VCaP (cell line): ENCODE data around the gene RPTOR.

Experiments
- H3K27ac ChIP-seq: fragments of 450-650 bp; 2 replicates; pipeline ENCODE4 v1.5.1; 2017
- CTCF ChIP-seq: fragments of 450-650 bp; conservative IDR thresholded peaks from 2 replicates; pipeline ENCODE4 v1.5.1; 2017; ENCODE audit warnings: mild to moderate bottlenecking, moderate library complexity

The RPTOR gene

GRCh38 chr17:80899402-80900268 lies 355.0 kb downstream of the RPTOR start:
- H3K27ac ChIP-seq, result no peak overlapping the region
- TF ChIP-seq CTCF, result peak; percentile 86

GRCh38 chr17:80901319-80901718 lies 356.7 kb downstream of the RPTOR start:
- TF ChIP-seq CTCF, result no peak
- no peak overlapping the region for H3K27ac ChIP-seq

DNA sequence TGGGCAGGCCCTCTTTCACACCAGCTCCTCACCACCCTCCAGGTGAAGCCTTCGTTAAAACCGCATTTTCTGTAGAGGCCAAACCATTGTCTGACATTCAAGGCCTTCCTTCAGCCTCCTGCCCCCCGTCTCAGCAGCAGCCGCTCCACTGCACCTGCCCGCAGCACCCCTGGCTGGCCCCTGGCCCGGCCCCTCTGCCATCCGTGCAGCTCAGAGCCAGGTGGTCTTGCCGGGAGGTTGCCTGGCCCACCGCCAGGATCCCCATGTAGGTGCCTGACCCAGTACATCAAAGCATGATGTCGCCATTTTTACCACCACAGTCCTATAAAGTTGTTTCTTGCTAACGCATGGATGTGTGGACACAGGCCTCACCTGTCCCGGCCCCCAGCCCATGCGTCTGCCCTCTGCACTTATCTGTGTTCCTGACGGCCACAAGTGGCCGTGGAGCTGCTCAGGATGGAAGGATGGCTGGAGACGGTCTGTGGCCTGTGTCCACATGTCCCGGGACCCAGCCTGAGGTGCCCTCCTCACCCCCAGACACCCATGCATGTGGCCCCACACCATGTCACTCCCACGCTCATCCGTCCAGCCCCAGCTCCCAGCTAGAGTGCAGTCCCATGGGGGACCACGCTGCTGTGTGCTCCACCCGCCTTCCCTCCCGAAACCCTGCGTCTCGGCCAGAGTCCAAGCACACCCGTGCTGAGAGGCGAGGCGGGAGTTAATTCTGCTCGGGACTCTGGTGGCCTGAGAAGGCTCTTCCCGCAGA lies 357.7 kb downstream of the RPTOR start:
- no peak for TF ChIP-seq CTCF
- H3K27ac ChIP-seq, result no peak overlapping the region

DNA sequence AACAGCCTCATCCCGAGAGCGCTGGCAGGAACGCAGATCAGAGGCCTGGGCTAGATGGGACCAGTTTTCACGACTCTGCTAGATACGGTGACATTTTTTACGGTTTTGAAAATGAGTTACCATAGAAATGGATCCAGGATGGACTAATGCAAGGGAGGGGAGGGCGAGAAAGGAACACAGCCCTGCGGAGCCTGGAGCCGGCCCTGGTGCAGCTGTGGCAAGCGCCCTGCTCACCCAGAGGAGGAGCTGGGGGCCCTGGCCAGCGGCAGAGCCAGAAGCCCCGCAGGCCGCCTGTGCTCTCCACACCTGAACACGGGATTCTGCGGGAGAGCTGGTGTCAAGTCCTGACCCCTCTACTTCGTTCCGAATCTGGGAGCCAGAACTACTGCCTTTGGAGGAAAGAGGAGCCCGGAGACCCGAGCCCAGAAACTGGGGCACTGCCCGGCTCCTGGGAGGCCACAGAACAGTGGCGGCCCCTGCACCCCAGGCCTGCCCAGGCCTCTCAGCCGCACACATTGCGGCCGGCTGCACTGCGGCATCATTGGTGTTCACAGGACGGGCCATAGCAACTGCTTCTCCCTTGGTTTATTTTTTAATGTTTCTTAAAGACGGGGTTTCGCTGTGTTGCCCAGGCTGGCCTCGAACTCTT lies 358.4 kb downstream of the RPTOR start:
- no peak for TF ChIP-seq CTCF
- H3K27ac ChIP-seq, result no peak overlapping the region

DNA sequence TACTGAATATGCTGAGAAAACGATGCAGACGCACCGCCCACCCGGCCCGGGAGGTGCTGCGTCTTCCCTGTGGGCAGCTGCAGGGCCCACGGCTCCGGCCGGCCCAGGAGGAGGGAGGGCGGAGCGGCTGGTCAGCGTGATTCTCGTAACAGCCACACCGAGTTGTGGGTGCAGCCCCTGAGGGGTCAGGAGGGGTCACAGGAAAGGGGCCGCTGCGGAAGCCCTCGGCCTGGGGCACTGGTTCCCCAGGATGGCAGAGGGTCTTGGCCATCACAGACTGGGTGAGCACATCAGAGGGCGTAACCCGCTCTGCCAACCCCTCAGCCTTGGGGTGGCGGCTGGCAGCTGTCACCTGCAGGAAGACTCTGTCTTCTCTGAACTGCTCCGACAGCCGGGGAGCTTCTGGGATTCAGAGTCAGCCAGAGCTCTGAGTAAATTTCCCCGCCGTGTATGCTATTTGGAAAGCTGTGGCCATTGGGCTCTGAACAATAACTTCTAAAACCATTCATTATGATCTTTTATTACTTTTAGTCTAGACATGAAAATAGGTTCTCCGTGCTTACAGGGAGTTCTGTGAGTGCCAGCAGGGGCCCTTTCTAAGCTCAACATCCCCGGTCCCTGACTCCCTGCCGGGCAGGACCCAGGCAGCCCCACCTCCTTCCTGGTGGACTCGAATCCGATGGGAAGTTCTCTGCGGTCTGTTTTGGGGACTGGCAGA lies 359.6 kb downstream of the RPTOR start:
- no peak overlapping the region for H3K27ac ChIP-seq
- TF ChIP-seq CTCF, result no peak

- no peak overlapping the region for H3K27ac ChIP-seq
- no peak for TF ChIP-seq CTCF
These were observed 361.1 kb downstream of the RPTOR start for GRCh38 chr17:80905586-80906230.
